ENCODE results near the gene DRC7.

GRCh38 chr16:57774705-57775285 lies 80.2 kb downstream of the DRC7 start:
- TF ChIP-seq, protein P1, sequence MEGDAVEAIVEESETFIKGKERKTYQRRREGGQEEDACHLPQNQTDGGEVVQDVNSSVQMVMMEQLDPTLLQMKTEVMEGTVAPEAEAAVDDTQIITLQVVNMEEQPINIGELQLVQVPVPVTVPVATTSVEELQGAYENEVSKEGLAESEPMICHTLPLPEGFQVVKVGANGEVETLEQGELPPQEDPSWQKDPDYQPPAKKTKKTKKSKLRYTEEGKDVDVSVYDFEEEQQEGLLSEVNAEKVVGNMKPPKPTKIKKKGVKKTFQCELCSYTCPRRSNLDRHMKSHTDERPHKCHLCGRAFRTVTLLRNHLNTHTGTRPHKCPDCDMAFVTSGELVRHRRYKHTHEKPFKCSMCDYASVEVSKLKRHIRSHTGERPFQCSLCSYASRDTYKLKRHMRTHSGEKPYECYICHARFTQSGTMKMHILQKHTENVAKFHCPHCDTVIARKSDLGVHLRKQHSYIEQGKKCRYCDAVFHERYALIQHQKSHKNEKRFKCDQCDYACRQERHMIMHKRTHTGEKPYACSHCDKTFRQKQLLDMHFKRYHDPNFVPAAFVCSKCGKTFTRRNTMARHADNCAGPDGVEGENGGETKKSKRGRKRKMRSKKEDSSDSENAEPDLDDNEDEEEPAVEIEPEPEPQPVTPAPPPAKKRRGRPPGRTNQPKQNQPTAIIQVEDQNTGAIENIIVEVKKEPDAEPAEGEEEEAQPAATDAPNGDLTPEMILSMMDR (IDR thresholded peaks at IDR 0.05; ENCODE audit: low read depth, low read length, missing input control), result no peak
- no peak for TF ChIP-seq RAD21 (IDR thresholded peaks at IDR 0.05)
- no peak for TF ChIP-seq TAF1 (conservative IDR thresholded peaks at IDR 0.05)
- TF ChIP-seq RXRA (IDR thresholded peaks at IDR 0.05), result no peak
- TF ChIP-seq MAX (IDR thresholded peaks at IDR 0.05), result no peak
- TF ChIP-seq EGR1 (IDR thresholded peaks at IDR 0.05; ENCODE audit: low read depth in 2 of 2), result no peak
- TF ChIP-seq, protein P2, sequence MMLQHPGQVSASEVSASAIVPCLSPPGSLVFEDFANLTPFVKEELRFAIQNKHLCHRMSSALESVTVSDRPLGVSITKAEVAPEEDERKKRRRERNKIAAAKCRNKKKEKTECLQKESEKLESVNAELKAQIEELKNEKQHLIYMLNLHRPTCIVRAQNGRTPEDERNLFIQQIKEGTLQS (IDR thresholded peaks at IDR 0.05), result no peak
